Measurements from ENCODE around the gene TTC21A. TPM values are rescaled to one million over a fixed set of nuclear protein-coding genes. Genes with fewer than 3 reads are reported as not detected.

The TTC21A gene
- polyA plus RNA-seq, 1 donor (not counting 4 experiments of a cell fraction or from before 2014, with no cell fraction given) = 1.3 TPM

DNA sequence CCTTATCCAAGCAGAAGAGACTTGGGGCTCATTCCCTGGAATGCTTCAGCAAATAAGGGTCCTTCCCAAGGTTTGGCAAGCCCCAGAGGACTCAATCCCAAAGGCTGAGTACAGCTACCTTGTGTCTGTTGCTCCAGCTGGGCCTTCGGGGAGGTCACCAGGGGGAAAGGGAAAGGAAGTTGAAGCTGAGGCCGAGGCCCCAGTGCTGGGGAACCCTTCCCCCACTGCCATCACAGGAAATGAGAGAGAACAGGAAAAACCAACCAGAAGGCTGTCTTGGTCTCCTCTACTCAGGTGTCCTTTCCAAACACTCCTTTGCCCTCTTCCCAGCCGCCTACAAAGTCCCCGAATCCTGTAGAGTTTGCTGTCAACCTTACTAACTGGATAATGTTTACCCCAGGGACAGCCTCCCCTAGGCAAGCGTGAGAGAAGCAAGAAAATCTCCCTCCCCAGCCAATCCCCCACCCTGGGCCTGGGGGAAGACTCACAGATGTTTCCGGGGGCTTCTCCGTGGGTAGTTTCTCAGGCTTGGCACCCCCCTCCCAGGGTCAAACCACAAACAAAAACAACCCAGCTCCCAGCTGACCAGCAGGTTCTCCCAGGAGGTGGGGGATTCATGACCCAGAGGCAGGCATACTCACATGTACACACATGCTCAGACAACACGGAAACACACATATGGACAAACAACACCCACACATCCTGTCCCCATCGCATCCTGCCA lies 40.4 kb downstream of the TTC21A start:
- H3K4me2 ChIP-seq (ENCODE audit: control insufficient read depth, extremely low read depth, insufficient read depth, low read depth, low read length) = peak overlapping the region; percentile 74
- FAIRE-seq = no peak
- no peak for DNase-seq (ENCODE audit: low read depth, low spot score)
- TF ChIP-seq, protein P1, sequence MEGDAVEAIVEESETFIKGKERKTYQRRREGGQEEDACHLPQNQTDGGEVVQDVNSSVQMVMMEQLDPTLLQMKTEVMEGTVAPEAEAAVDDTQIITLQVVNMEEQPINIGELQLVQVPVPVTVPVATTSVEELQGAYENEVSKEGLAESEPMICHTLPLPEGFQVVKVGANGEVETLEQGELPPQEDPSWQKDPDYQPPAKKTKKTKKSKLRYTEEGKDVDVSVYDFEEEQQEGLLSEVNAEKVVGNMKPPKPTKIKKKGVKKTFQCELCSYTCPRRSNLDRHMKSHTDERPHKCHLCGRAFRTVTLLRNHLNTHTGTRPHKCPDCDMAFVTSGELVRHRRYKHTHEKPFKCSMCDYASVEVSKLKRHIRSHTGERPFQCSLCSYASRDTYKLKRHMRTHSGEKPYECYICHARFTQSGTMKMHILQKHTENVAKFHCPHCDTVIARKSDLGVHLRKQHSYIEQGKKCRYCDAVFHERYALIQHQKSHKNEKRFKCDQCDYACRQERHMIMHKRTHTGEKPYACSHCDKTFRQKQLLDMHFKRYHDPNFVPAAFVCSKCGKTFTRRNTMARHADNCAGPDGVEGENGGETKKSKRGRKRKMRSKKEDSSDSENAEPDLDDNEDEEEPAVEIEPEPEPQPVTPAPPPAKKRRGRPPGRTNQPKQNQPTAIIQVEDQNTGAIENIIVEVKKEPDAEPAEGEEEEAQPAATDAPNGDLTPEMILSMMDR (optimal IDR thresholded peaks at IDR 0.05 in 1 of 3, IDR thresholded peaks at IDR 0.05 in 1 of 3, conservative IDR thresholded peaks at IDR 0.05 in 1 of 3; ENCODE audit: extremely low read depth in 1 of 3, insufficient read depth in 2 of 3, low read length in 3 of 3) = no peak
- no peak for TF ChIP-seq EZH2 (IDR thresholded peaks at IDR 0.05; ENCODE audit: low read length)
- peaks cover 6% of the 10 kb centered on the region for H4K20me1 ChIP-seq (ENCODE audit: control insufficient read depth, extremely low read depth, insufficient read depth, low read length)
- no peaks in the 10 kb centered on the region for H3K27me3 ChIP-seq (ENCODE audit: control insufficient read depth, extremely low read depth, insufficient read depth, low read length)
- peaks cover 38% of the 10 kb centered on the region for H3K79me2 ChIP-seq (ENCODE audit: control insufficient read depth, insufficient read depth, low read length)
- peak overlapping the region; percentile 50 for H3K9ac ChIP-seq (ENCODE audit: control insufficient read depth, extremely low read depth, insufficient read depth, low read length)
- H3K9me1 ChIP-seq (ENCODE audit: control insufficient read depth, extremely low read depth, insufficient read depth, low read length) = peaks cover 6% of the 10 kb centered on the region
- H3K27ac ChIP-seq (ENCODE audit: control insufficient read depth, insufficient read depth, low read length) = peak overlapping the region; percentile 74
- no peak overlapping the region for H3K4me3 ChIP-seq (ENCODE audit: control insufficient read depth in 2 of 3, extremely low read depth in 1 of 3, insufficient read depth in 2 of 3, low read depth in 1 of 3, low read length in 3 of 3)
- no peaks in the 10 kb centered on the region for H3K9me3 ChIP-seq (ENCODE audit: control insufficient read depth, low read depth, low read length)
- peaks cover 75% of the 10 kb centered on the region for H3K4me1 ChIP-seq (ENCODE audit: control insufficient read depth, extremely low read depth, insufficient read depth, low read length)
- peaks cover 12 to 14% of the 10 kb centered on the region in 2 experiments for H3K36me3 ChIP-seq (ENCODE audit: control insufficient read depth in 2 of 2, extremely low read depth in 1 of 2, insufficient read depth in 2 of 2, low read length in 2 of 2)
- no peak overlapping the region for H2AFZ ChIP-seq (ENCODE audit: control insufficient read depth, low read length)
- dilution Hi-C loops (cut with MboI; ENCODE audit: extremely low pct_ligation_motif_present, low sequenced_read_pairs) = no loop called here

DNA sequence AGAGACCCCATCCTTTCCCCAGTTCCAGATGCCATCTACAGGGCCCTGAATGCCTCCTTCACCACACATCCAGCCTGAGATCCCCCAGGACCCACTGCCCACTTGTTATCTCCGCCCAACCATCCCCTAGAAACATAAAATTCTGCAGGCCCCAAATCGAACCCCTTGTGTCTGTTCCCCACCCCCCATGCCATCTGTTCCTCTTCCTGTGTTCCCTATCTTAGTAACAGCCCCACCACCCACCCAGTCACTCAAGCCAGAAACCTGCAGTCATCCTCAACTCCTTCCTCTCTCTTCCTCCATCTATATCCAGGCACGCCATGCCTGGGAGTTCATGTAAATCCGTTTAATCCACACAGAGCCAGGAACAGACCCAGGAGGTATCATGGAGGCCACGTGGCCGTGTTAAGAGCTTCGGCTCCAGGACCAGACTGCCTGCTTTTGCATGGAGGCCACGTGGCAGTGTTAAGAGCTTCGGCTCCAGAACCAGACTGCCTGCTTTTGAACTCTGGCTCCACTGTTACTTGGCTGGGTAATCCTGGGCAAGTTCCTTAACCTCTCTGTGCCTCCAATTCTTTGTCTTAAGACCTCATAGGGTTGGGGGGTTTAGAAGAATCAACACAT lies 41.1 kb downstream of the TTC21A start:
- Histone ChIP-seq H3K36me3 (ENCODE audit: control insufficient read depth in 2 of 2, extremely low read depth in 1 of 2, insufficient read depth in 2 of 2, low read length in 2 of 2) (peaks cover 7 to 12% of the 10 kb centered on the region in 2 experiments), H3K79me2 (ENCODE audit: control insufficient read depth, insufficient read depth, low read length) (peaks cover 36% of the 10 kb centered on the region), H3K4me1 (ENCODE audit: control insufficient read depth, extremely low read depth, insufficient read depth, low read length) (peaks cover 75% of the 10 kb centered on the region), H3K27ac (ENCODE audit: control insufficient read depth, insufficient read depth, low read length) (no peak overlapping the region), H3K4me2 (ENCODE audit: control insufficient read depth, extremely low read depth, insufficient read depth, low read depth, low read length) (no peak overlapping the region), H3K27me3 (ENCODE audit: control insufficient read depth, extremely low read depth, insufficient read depth, low read length) (no peaks in the 10 kb centered on the region), H3K9ac (ENCODE audit: control insufficient read depth, extremely low read depth, insufficient read depth, low read length) (no peak overlapping the region), H3K4me3 (ENCODE audit: control insufficient read depth in 2 of 3, extremely low read depth in 1 of 3, insufficient read depth in 2 of 3, low read depth in 1 of 3, low read length in 3 of 3) (no peak overlapping the region), H3K9me1 (ENCODE audit: control insufficient read depth, extremely low read depth, insufficient read depth, low read length) (peaks cover 6% of the 10 kb centered on the region), H3K9me3 (ENCODE audit: control insufficient read depth, low read depth, low read length) (no peaks in the 10 kb centered on the region), H2AFZ (ENCODE audit: control insufficient read depth, low read length) (no peak overlapping the region), H4K20me1 (ENCODE audit: control insufficient read depth, extremely low read depth, insufficient read depth, low read length) (peaks cover 6% of the 10 kb centered on the region)
- dilution Hi-C loops (cut with MboI; ENCODE audit: extremely low pct_ligation_motif_present, low sequenced_read_pairs) = no loop called here
- DNase-seq (ENCODE audit: low read depth, low spot score) (no peak), FAIRE-seq (no peak)
- TF ChIP-seq EZH2 (IDR thresholded peaks at IDR 0.05; ENCODE audit: low read length) = no peak
- TF ChIP-seq, protein P1 (optimal IDR thresholded peaks at IDR 0.05 in 1 of 3, IDR thresholded peaks at IDR 0.05 in 1 of 3, conservative IDR thresholded peaks at IDR 0.05 in 1 of 3; ENCODE audit: extremely low read depth in 1 of 3, insufficient read depth in 2 of 3, low read length in 3 of 3) = no peak
